ENCODE measurements around the gene TRPV3.

DNA sequence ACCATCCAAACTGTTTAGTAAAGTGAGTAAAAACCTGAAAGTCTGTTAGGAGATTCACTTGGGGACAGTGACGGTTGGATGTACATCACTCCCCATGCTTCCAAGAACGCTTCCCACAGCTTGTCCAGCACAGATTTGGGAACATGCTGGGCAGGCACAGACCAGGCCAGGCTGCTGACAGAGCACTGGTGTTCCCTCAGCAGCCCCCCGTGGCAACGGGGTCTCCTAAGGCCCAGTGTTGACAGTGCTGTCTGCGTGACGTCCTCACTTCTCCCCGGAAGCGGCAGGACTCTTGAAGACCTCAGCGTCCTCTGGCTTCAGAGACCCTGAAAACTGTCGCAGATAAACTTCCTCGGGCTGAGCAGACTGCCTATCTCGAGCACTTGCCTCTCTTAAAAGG lies 8.9 kb upstream of the TRPV3 start:
- TF ChIP-seq POLR2A (IDR thresholded peaks at IDR 0.05) = no peak
- TF ChIP-seq, protein P1, sequence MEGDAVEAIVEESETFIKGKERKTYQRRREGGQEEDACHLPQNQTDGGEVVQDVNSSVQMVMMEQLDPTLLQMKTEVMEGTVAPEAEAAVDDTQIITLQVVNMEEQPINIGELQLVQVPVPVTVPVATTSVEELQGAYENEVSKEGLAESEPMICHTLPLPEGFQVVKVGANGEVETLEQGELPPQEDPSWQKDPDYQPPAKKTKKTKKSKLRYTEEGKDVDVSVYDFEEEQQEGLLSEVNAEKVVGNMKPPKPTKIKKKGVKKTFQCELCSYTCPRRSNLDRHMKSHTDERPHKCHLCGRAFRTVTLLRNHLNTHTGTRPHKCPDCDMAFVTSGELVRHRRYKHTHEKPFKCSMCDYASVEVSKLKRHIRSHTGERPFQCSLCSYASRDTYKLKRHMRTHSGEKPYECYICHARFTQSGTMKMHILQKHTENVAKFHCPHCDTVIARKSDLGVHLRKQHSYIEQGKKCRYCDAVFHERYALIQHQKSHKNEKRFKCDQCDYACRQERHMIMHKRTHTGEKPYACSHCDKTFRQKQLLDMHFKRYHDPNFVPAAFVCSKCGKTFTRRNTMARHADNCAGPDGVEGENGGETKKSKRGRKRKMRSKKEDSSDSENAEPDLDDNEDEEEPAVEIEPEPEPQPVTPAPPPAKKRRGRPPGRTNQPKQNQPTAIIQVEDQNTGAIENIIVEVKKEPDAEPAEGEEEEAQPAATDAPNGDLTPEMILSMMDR (IDR thresholded peaks at IDR 0.05) = no peak
